Natural killer cell (primary cell): ENCODE measurements around the gene RHOBTB3. TPM values are rescaled to one million over a fixed set of nuclear protein-coding genes. Genes with fewer than 3 reads are reported as not detected.
"Not testable (repeated sequence)": the region's sequence is repeated elsewhere in the genome, so short reads cannot be mapped to it uniquely, and the experiment has no call there.

Source experiments
- ATAC-seq, 3 donors: fragments of 150-1000 bp in 2 of 3; fragments of 200-7000 bp in 1 of 3; cut with Tn5 transposase; 1 replicate in 1 of 3; 2 replicates in 2 of 3; pipeline ENCODE4 v1.10.0; 2021; ENCODE audit warnings: mild to moderate bottlenecking in 2 of 3, moderate library complexity in 2 of 3
- DNase-seq, 2 donors: peaks; one replicate each; pipeline versions ENCODE4 v3.0.0 to v3.0.0-alpha.2; 2013 to 2021; ENCODE audit warnings: mixed read lengths in 1 of 2
- H3K27ac ChIP-seq: one replicate; pipeline ENCODE4 v1.5.1; 2013; ENCODE audit warnings: mild to moderate bottlenecking, low read length
- H3K27me3 ChIP-seq: one replicate; pipeline ENCODE4 v1.6.1; 2013; ENCODE audit warnings: low read length; ENCODE audit not compliant: control insufficient read depth, insufficient read depth
- H3K36me3 ChIP-seq: one replicate; pipeline ENCODE4 v1.6.1; 2013; ENCODE audit warnings: low read length; ENCODE audit not compliant: control insufficient read depth, insufficient read depth
- H3K4me1 ChIP-seq: one replicate; pipeline ENCODE4 v1.6.1; 2013; ENCODE audit warnings: low read length; ENCODE audit not compliant: control insufficient read depth, insufficient read depth
- H3K4me3 ChIP-seq: one replicate; pipeline ENCODE4 v1.5.1; 2013; ENCODE audit warnings: low read length
- H3K9me3 ChIP-seq: one replicate; pipeline ENCODE4 v1.6.1; 2013; ENCODE audit warnings: low read length; ENCODE audit not compliant: control insufficient read depth, insufficient read depth
- H3K27ac Mint-ChIP-seq, 2 donors: one replicate each; pipeline ENCODE4 v1.8.0; 2022; ENCODE audit warnings: mild to moderate bottlenecking in 2 of 2, mixed read lengths in 2 of 2, moderate library complexity in 1 of 2
- H3K27me3 Mint-ChIP-seq, 2 donors: one replicate each; pipeline ENCODE4 v1.8.0; 2022; ENCODE audit warnings: low read depth in 2 of 2, mixed read lengths in 2 of 2
- H3K36me3 Mint-ChIP-seq: one replicate; pipeline ENCODE4 v1.8.0; 2022; ENCODE audit warnings: mixed read lengths
- H3K4me1 Mint-ChIP-seq, 2 donors: one replicate each; pipeline ENCODE4 v1.8.0; 2022; ENCODE audit warnings: mixed read lengths in 2 of 2
- H3K4me3 Mint-ChIP-seq: one replicate; pipeline ENCODE4 v1.8.0; 2022; ENCODE audit warnings: mild to moderate bottlenecking, moderate library complexity, mixed read lengths
- H3K9me3 Mint-ChIP-seq, 2 donors: one replicate each; pipeline ENCODE4 v1.8.0; 2022; ENCODE audit warnings: mixed read lengths in 2 of 2
- WGBS: methylation state at CpG from one replicate; pipeline ENCODE4 v1.1.7; 2013; ENCODE audit warnings: missing lambda C conversion rate; ENCODE audit not compliant: insufficient coverage; 5-methylcytosine and 5-hydroxymethylcytosine counted together
- intact Hi-C: fragments of 100-400 bp; cut with micrococcal nuclease; formaldehyde crosslinking; loops from one replicate; pipeline ENCODE4 v1.14.2; 2022
- total RNA-seq, 4 donors: library from RNA; stranded (reverse); fragments of 120-200 nt in 1 of 4; gene quantifications; one replicate each; pipeline versions ENCODE4 v1.2.3 to v1.2.4, GENCODE V29; 2013 to 2022
- TF ChIP-seq, protein P1 (sequence below): fragments of 200-600 bp; IDR thresholded peaks from one replicate; pipeline ENCODE4 v1.8.0; 2022; ENCODE audit warnings: antibody characterized with exemption

RHOBTB3 gene
- total RNA-seq, 3 donors from 2014 or later (not counting 1 experiment from before 2014, with no cell fraction given): 46.5 to 55.1 (median 46.5) TPM

DNA sequence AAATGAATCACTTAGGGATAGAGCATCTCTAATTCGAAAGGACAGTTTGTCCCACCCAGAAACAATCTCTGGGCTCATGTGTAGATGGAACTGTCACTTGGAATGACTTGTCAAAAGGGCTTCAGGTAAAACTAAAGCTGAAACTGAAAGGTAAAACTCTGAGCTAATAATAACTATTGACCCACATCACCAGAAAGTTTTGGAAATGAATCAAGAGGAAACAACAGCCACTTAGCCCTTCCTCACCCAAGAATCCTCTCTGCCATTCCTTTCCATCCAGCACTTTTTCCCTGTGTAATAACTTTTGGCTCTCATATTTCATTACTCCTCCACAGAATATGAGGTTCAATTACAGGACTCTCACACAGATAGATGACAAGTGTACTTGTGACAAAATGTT is 105.4 kb downstream of the RHOBTB3 start:
- Mint-ChIP-seq H3K36me3 (no peaks in the 10 kb centered on the region), H3K9me3 (no peaks in the 10 kb centered on the region), H3K27ac (peak overlapping the region; percentile 79 to 93), H3K27me3 (no peaks in the 10 kb centered on the region), H3K4me1 (peaks cover 44 to 45% of the 10 kb centered on the region in 2 donors), H3K4me3 (peak overlapping the region; percentile 94)
- H3K4me1 ChIP-seq: peaks cover 17% of the 10 kb centered on the region
- no peaks in the 10 kb centered on the region for H3K27me3 ChIP-seq
- ATAC-seq (no peak), DNase-seq (no peak)
- H3K9me3 ChIP-seq: no peaks in the 10 kb centered on the region
- peak overlapping the region; percentile 6 for H3K27ac ChIP-seq
- 88% methylated on average over 1 of the region's 1 CpG for WGBS
- no peaks in the 10 kb centered on the region for H3K36me3 ChIP-seq
- intact Hi-C loops: loop anchor here (5.0 kb wide), 1 partner anchor 104 kb away; the partner anchor contains the start of gene RHOBTB3
- TF ChIP-seq, protein P1, sequence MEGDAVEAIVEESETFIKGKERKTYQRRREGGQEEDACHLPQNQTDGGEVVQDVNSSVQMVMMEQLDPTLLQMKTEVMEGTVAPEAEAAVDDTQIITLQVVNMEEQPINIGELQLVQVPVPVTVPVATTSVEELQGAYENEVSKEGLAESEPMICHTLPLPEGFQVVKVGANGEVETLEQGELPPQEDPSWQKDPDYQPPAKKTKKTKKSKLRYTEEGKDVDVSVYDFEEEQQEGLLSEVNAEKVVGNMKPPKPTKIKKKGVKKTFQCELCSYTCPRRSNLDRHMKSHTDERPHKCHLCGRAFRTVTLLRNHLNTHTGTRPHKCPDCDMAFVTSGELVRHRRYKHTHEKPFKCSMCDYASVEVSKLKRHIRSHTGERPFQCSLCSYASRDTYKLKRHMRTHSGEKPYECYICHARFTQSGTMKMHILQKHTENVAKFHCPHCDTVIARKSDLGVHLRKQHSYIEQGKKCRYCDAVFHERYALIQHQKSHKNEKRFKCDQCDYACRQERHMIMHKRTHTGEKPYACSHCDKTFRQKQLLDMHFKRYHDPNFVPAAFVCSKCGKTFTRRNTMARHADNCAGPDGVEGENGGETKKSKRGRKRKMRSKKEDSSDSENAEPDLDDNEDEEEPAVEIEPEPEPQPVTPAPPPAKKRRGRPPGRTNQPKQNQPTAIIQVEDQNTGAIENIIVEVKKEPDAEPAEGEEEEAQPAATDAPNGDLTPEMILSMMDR: no peak
- no peak overlapping the region for H3K4me3 ChIP-seq

DNA sequence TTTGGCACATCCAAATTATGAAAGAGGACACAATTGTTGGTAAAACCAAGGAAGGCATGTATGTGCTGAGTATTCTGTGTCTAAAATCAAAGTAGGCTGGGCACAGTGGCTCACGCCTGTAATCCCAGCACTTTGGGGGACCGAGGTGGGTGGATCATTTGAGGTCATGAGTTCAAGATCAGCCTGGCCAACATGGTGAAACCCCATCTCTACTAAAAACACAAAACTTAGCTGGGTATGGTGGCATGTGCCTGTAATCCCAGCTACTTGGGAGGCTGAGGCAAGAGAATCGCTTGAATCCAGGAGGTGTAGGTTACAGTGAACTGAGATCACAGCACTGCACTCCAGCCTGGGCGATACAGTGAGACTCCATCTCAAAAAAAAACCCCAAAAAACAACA is 105.8 kb downstream of the RHOBTB3 start:
- not testable (repeated sequence) for H3K27ac ChIP-seq, H3K4me3 ChIP-seq, H3K36me3 ChIP-seq, H3K27me3 ChIP-seq, DNase-seq, H3K9me3 ChIP-seq, H3K9me3 Mint-ChIP-seq, H3K36me3 Mint-ChIP-seq, ATAC-seq, H3K27me3 Mint-ChIP-seq
- Mint-ChIP-seq H3K4me3 (peak overlapping the region; percentile 43), H3K27ac (peak overlapping the region; percentile 79 to 93), H3K4me1 (peaks cover 44 to 45% of the 10 kb centered on the region in 2 donors)
- 91% methylated on average over 4 of the region's 4 CpGs for WGBS
- intact Hi-C loops: loop anchor here (5.0 kb wide), 1 partner anchor 105 kb away; the partner anchor contains the start of gene RHOBTB3
- H3K4me1 ChIP-seq: peaks cover 17% of the 10 kb centered on the region

DNA sequence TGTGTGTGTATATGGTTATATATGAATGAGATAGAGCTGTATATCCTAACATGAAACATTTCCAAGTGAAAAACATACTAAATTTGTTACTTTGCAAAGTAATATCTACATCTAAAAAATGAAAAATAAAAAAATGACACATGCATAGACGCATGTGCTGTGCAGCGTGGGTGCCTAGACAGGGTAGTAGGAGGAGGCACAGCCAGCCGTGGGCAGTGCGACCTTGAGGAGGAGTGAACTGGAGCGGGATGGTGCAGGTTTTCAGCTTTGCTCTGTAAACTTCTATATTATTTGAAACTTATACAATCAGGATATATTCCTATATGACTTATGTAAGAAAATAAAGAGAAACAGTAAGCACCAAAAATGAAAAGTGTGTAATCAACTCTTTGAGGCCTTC is 106.4 kb downstream of the RHOBTB3 start:
- no peaks in the 10 kb centered on the region for H3K9me3 Mint-ChIP-seq
- H3K4me3 Mint-ChIP-seq: no peak overlapping the region
- DNase-seq (no peak), ATAC-seq (no peak)
- intact Hi-C loops: loop anchor here (5.0 kb wide), 1 partner anchor 105 kb away; the partner anchor contains the start of gene RHOBTB3
- peak overlapping the region in 1 of 2 donors; percentile 1 for H3K27ac Mint-ChIP-seq
- Histone ChIP-seq H3K4me1 (peaks cover 19% of the 10 kb centered on the region), H3K27me3 (no peaks in the 10 kb centered on the region), H3K36me3 (no peaks in the 10 kb centered on the region), H3K4me3 (no peak overlapping the region), H3K27ac (no peak overlapping the region), H3K9me3 (no peaks in the 10 kb centered on the region)
- WGBS: 97% methylated on average over 4 of the region's 5 CpGs
- H3K4me1 Mint-ChIP-seq: peaks cover 46 to 49% of the 10 kb centered on the region in 2 donors
- H3K36me3 Mint-ChIP-seq: no peaks in the 10 kb centered on the region
- TF ChIP-seq, protein P1: no peak
- no peaks in the 10 kb centered on the region for H3K27me3 Mint-ChIP-seq

DNA sequence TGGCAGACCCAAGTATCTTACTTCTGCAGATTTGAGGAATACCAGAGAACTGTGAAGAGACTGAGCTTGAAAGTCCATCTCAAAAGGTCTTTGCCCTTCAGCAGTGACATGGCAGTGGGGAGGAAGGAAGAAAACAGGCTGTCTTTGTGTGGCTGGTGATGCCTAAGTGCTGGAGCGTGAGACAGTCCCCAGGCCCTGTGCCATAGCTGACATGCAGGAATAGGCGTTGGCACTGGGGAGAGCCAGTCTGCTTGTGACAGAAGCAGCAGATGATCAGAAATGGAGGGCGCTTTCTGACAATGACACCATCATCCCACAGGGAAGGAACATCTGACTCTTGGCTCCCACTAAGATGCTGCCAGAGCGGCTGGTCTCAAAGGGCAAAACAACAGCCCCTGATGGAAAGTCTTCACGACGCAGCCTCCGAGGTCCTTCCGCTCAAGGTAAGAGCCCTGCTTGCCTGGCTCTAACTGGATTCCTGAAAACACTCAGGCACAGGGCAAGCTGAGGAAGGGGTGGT is 106.9 kb downstream of the RHOBTB3 start:
- Mint-ChIP-seq H3K27ac (peak overlapping the region in 1 of 2 donors; percentile 1), H3K4me1 (peaks cover 46 to 49% of the 10 kb centered on the region in 2 donors), H3K27me3 (no peaks in the 10 kb centered on the region), H3K4me3 (no peak overlapping the region), H3K9me3 (no peaks in the 10 kb centered on the region), H3K36me3 (no peaks in the 10 kb centered on the region)
- DNase-seq (no peak), ATAC-seq (no peak)
- intact Hi-C loops: loop anchor here (5.0 kb wide), 1 partner anchor 106 kb away; the partner anchor contains the start of gene RHOBTB3
- no peak overlapping the region for H3K27ac ChIP-seq
- no peaks in the 10 kb centered on the region for H3K9me3 ChIP-seq
- WGBS: 99% methylated on average over 8 of the region's 8 CpGs
- H3K36me3 ChIP-seq: no peaks in the 10 kb centered on the region
- H3K4me1 ChIP-seq: peaks cover 25% of the 10 kb centered on the region
- no peak overlapping the region for H3K4me3 ChIP-seq
- TF ChIP-seq, protein P1: no peak
- H3K27me3 ChIP-seq: no peaks in the 10 kb centered on the region
